ENCODE measurements around the gene AEBP2. TPM values are rescaled to one million over a fixed set of nuclear protein-coding genes. Genes with fewer than 3 reads are reported as not detected.

Gene AEBP2
- total and polyA plus RNA-seq, 2 of the 13 experiments (the other 11 are each of a cell fraction or from before 2014, with no cell fraction given): 9.2 to 17.9 TPM

- no peak for TF ChIP-seq RAD51 (IDR thresholded peaks at IDR 0.05; ENCODE audit: borderline replicate concordance)
- TF ChIP-seq PCBP1 (IDR thresholded peaks at IDR 0.05; ENCODE audit: borderline replicate concordance, low read depth, low read length): no peak
- TF ChIP-seq FOXP1 (IDR thresholded peaks at IDR 0.05): no peak
- 0 out of 2 replicates have a peak, but pooled peaks have one; percentile 34 for TF ChIP-seq FOXP1 (CRISPR knock-in tag; IDR thresholded peaks at IDR 0.05)
- no peak for TF ChIP-seq DBP (CRISPR knock-in tag; IDR thresholded peaks at IDR 0.05; ENCODE audit: not compliant biosample characterization)
- no peak for TF ChIP-seq ZSCAN12 (CRISPR knock-in tag; IDR thresholded peaks at IDR 0.05)
- TF ChIP-seq NR2F6 (IDR thresholded peaks at IDR 0.05): 0 out of 2 replicates have a peak, but pooled peaks have one; percentile 11
- TF ChIP-seq NR2F6 (CRISPR knock-in tag; IDR thresholded peaks at IDR 0.05): no peak
- TF ChIP-seq DRAP1 (CRISPR knock-in tag; IDR thresholded peaks at IDR 0.05): no peak
- no peak for TF ChIP-seq SRY (CRISPR knock-in tag; IDR thresholded peaks at IDR 0.05)
- no peak for TF ChIP-seq SYNCRIP (IDR thresholded peaks at IDR 0.05; ENCODE audit: insufficient read depth, low read depth, low read length)
- TF ChIP-seq RBFOX2 (IDR thresholded peaks at IDR 0.05; ENCODE audit: low read depth, low read length): no peak
- no peak for TF ChIP-seq ZNF670 (CRISPR knock-in tag; IDR thresholded peaks at IDR 0.05; ENCODE audit: borderline replicate concordance)
- TF ChIP-seq FOXO4 (CRISPR knock-in tag; conservative IDR thresholded peaks at IDR 0.05): no peak
- TF ChIP-seq LCORL (IDR thresholded peaks at IDR 0.05): no peak
- TF ChIP-seq LCORL (CRISPR knock-in tag; IDR thresholded peaks at IDR 0.05): no peak
- TF ChIP-seq CC2D1A (CRISPR knock-in tag; IDR thresholded peaks at IDR 0.05): no peak
- TF ChIP-seq ZNF558 (CRISPR knock-in tag; IDR thresholded peaks at IDR 0.05; ENCODE audit: borderline replicate concordance): no peak
- TF ChIP-seq RARA (CRISPR knock-in tag; IDR thresholded peaks at IDR 0.05): 0 out of 2 replicates have a peak, but pooled peaks have one; percentile 28
- TF ChIP-seq SOX13 (IDR thresholded peaks at IDR 0.05): no peak
- no peak for TF ChIP-seq SOX13 (CRISPR knock-in tag; conservative IDR thresholded peaks at IDR 0.05 in 1 of 2, IDR thresholded peaks at IDR 0.05 in 1 of 2)
- TF ChIP-seq FOXK1 (CRISPR knock-in tag; IDR thresholded peaks at IDR 0.05; ENCODE audit: borderline replicate concordance, low read depth): no peak
- no peak for TF ChIP-seq ZNF121 (CRISPR knock-in tag; IDR thresholded peaks at IDR 0.05)
Observed at GRCh38 chr12:19398376-19399363, 40.6 kb upstream of the AEBP2 start (continued).
